H1 (cell line): ENCODE measurements around the gene SNW1. TPM values are rescaled to one million over a fixed set of nuclear protein-coding genes. Genes with fewer than 3 reads are reported as not detected.

Experiments
- BCL11A ChIP-seq, 2 experiments: IDR thresholded peaks; one replicate each; pipeline ENCODE4 v1.6.1; 2011; ENCODE audit warnings: low read depth in 2 of 2, low read length in 2 of 2, mild to moderate bottlenecking in 2 of 2
- BRCA1 ChIP-seq: IDR thresholded peaks from 2 replicates; pipeline ENCODE4 v1.6.1; 2012; ENCODE audit warnings: low read depth, low read length, improper control_type of control experiment
- CBX5 ChIP-seq: fragments of 300-800, 300-1000 bp; sonication (generic); IDR thresholded peaks from 2 replicates; pipeline ENCODE4 v1.7.1; 2016; ENCODE audit warnings: antibody characterized with exemption, low read length, low read depth
- GABPA ChIP-seq: IDR thresholded peaks from 2 replicates; pipeline ENCODE4 v1.6.1; 2011; ENCODE audit warnings: mild to moderate bottlenecking, low read length, moderate library complexity, borderline replicate concordance; ENCODE audit not compliant: insufficient read depth
- HDAC6 ChIP-seq: IDR thresholded peaks from one replicate; pipeline ENCODE4 v1.7.1; 2012; ENCODE audit warnings: low read depth, mild to moderate bottlenecking, inconsistent platforms, low read length, moderate library complexity
- KDM5A ChIP-seq: fragments of 200-600 bp; IDR thresholded peaks from 2 replicates; pipeline ENCODE4 v1.7.1; 2012; ENCODE audit warnings: mild to moderate bottlenecking, low read length, inconsistent platforms, mixed read lengths
- polyA plus RNA-seq, 7 experiments: library from polyadenylated mRNA; depleted of rRNA in 3 of 7; stranded (reverse) in 5 of 7; unstranded in 2 of 7; fragments of >200 nt in 5 of 7; fragments of 200-250 nt in 2 of 7; gene quantifications; 1 replicate in 5 of 7; 2 replicates in 1 of 7; 4 replicates in 1 of 7; pipeline versions ENCODE4 v1.2.1 to v1.2.3, GENCODE V29; 2011 to 2013; ENCODE audit warnings: missing spikeins in 2 of 7, mixed read lengths in 2 of 7
- total RNA-seq: library from RNA; stranded (reverse); fragmentation: NEBNext Ultra II Directional; extraction: Animal tissue kit (Norgen Biotek cat#: 25700); gene quantifications from 2 replicates; pipeline ENCODE4 v1.2.1, GENCODE V29; 2021
- TF ChIP-seq, protein P1 (sequence below), 3 experiments: IDR thresholded peaks; 1 replicate in 2 of 3; 2 replicates in 1 of 3; pipeline versions ENCODE4 v1.5.1 to v1.6.1; 2011; ENCODE audit warnings: low read length in 3 of 3, mild to moderate bottlenecking in 3 of 3, inconsistent platforms in 2 of 3, low read depth in 1 of 3, moderate library complexity in 1 of 3; ENCODE audit not compliant: insufficient read depth in 1 of 3; ENCODE audit errors: control extremely low read depth in 1 of 3

The SNW1 gene
- total and polyA plus RNA-seq, 2 of the 8 experiments (the other 6 are each of a cell fraction or from before 2014, with no cell fraction given), result 13.2 to 79.2 TPM

DNA sequence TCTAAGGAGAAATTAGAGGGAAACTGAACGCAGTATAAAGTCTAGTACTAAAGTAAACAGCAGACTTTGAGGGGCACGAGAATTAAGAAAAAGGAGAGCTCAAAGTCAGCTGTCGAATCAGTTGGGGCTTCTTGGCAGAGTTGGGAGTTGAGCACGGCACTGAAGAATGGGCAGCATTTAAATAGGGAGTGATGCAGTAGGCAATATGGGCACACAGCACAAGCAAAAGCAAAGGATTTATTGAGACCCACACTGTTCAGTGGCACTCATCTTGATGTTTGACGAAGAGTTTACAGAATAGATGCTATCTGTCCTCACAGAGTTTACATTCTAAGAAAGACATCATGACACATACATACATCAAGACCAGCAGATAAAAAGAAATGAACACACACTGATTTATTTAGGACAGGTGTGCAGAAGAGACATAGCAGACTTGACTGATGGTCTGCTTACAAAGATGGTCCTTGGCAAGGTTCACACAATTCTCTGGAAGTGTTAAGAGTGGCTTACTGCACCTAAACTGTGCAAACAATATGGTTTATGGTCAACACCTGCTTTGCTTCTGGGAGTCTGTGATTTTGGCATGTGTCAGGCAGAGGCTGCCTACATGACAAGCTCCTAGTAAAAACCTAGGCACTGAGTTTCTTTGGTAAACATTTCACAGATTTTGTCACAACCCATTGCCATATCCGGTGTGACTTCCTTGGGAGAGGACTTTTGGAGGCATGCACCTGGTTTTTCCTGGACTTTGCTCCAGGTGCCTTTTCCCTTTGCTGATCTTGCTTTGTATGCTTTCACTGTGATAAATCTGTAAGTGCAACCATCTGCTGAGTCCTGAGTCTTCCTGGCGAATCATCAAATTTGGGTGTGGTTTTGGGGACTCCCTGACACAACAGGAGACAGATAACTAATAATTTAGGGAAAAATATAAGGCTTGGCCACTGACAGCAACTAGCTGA is 79.5 kb downstream of the SNW1 start (continued):
- no peak for TF ChIP-seq KDM5A
- TF ChIP-seq BRCA1, result no peak
- no peak for TF ChIP-seq CBX5
- TF ChIP-seq BCL11A (IDR thresholded peaks at IDR 0.05; ENCODE audit: low read depth in 2 of 2, low read length in 2 of 2), result no peak
- TF ChIP-seq, protein P1, sequence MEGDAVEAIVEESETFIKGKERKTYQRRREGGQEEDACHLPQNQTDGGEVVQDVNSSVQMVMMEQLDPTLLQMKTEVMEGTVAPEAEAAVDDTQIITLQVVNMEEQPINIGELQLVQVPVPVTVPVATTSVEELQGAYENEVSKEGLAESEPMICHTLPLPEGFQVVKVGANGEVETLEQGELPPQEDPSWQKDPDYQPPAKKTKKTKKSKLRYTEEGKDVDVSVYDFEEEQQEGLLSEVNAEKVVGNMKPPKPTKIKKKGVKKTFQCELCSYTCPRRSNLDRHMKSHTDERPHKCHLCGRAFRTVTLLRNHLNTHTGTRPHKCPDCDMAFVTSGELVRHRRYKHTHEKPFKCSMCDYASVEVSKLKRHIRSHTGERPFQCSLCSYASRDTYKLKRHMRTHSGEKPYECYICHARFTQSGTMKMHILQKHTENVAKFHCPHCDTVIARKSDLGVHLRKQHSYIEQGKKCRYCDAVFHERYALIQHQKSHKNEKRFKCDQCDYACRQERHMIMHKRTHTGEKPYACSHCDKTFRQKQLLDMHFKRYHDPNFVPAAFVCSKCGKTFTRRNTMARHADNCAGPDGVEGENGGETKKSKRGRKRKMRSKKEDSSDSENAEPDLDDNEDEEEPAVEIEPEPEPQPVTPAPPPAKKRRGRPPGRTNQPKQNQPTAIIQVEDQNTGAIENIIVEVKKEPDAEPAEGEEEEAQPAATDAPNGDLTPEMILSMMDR (IDR thresholded peaks at IDR 0.05; ENCODE audit: control extremely low read depth in 1 of 3, insufficient read depth in 1 of 3, low read depth in 1 of 3, low read length in 3 of 3), result no peak
- TF ChIP-seq HDAC6, result no peak
- TF ChIP-seq GABPA, result no peak
